Upper lobe of left lung (tissue), 6 donors: ENCODE results near the gene TMEM18. TPM values are rescaled to one million over a fixed set of nuclear protein-coding genes. Genes with fewer than 3 reads are reported as not detected.
"Not testable (repeated sequence)": the region's sequence is repeated elsewhere in the genome, so short reads cannot be mapped to it uniquely, and the experiment has no call there.

Experiments
- ATAC-seq, 2 donors: fragments of 200-7000 bp; cut with Tn5 transposase; one replicate each; pipeline ENCODE4 v1.9.1; 2022; ENCODE audit warnings: mild to moderate bottlenecking in 2 of 2, moderate library complexity in 2 of 2; ENCODE audit not compliant: low FRiP score in 2 of 2
- DNase-seq, 2 donors: peaks; one replicate each; pipeline ENCODE4 v3.0.0-alpha.2; 2019 to 2020
- H3K27ac ChIP-seq, 4 donors: fragments of 200-600 bp; sonication (generic); one replicate each; pipeline ENCODE4 v1.5.1; 2016 to 2019
- H3K27me3 ChIP-seq, 4 donors: fragments of 200-600 bp; sonication (generic); one replicate each; pipeline ENCODE4 v1.5.1; 2017 to 2019
- H3K36me3 ChIP-seq, 4 donors: fragments of 200-600 bp; sonication (generic); one replicate each; pipeline ENCODE4 v1.5.1; 2016 to 2019
- H3K4me1 ChIP-seq, 4 donors: fragments of 200-600 bp; sonication (generic); one replicate each; pipeline ENCODE4 v1.5.1; 2018 to 2019
- H3K4me3 ChIP-seq, 4 donors: fragments of 200-600 bp; sonication (generic); one replicate each; pipeline ENCODE4 v1.5.1; 2017 to 2019; ENCODE audit warnings: mild to moderate bottlenecking in 2 of 4, moderate library complexity in 1 of 4
- H3K9me3 ChIP-seq, 4 donors: fragments of 200-600 bp; sonication (generic); one replicate each; pipeline ENCODE4 v1.5.1; 2018 to 2019
- CTCF ChIP-seq, 6 experiments: fragments of 450-650 bp in 4 of 6; fragments of 200-600 bp in 2 of 6; sonication (generic) in 2 of 6; IDR thresholded peaks; one replicate each; pipeline ENCODE4 v1.5.1; 2016 to 2019; ENCODE audit warnings: antibody characterized with exemption in 6 of 6
- EP300 ChIP-seq, 4 donors: sonication (generic); formaldehyde crosslinking; IDR thresholded peaks; one replicate each; pipeline ENCODE4 v1.5.1; 2017; ENCODE audit warnings: antibody characterized with exemption in 4 of 4, control low read depth in 2 of 4
- POLR2A ChIP-seq, 4 donors: fragments of 450-650 bp; IDR thresholded peaks; one replicate each; pipeline ENCODE4 v1.5.1; 2016 to 2017; ENCODE audit warnings: antibody characterized with exemption in 4 of 4, mild to moderate bottlenecking in 2 of 4
- POLR2AphosphoS5 ChIP-seq, 2 donors: sonication (generic); formaldehyde crosslinking; IDR thresholded peaks; one replicate each; pipeline ENCODE4 v1.5.1; 2017; ENCODE audit warnings: antibody characterized with exemption in 2 of 2
- WGBS, 2 donors: methylation state at CpG; one replicate each; pipeline ENCODE4 v1.1.5; 2017 to 2018; 5-methylcytosine and 5-hydroxymethylcytosine counted together
- total RNA-seq, 6 donors: library from RNA; depleted of rRNA in 4 of 6; stranded (reverse); fragments of >200 nt in 4 of 6; gene quantifications; one replicate each; pipeline versions ENCODE4 v1.1.0 to v1.2.1, GENCODE V29; 2016 to 2021
- donor health status: DM: no; HTN: no; CAD: no; lungs with moderate emphysema.
- donor health status: DM: no; HTN: yes; CAD: no; lungs with severe emphysema.

Gene TMEM18
- total RNA-seq, 6 donors from 2014 or later = 5.0 to 31.4 (median 17.3) TPM

- no peak for TF ChIP-seq POLR2A (IDR thresholded peaks at IDR 0.05)
- no peak for TF ChIP-seq CTCF (IDR thresholded peaks at IDR 0.05)
- TF ChIP-seq POLR2AphosphoS5 (IDR thresholded peaks at IDR 0.05) = no peak
- no peak for TF ChIP-seq EP300 (IDR thresholded peaks at IDR 0.05)
- Histone ChIP-seq H3K27me3 (no peaks in the 10 kb centered on the region), H3K9me3 (no peaks in the 10 kb centered on the region), H3K36me3 (no peaks in the 10 kb centered on the region), H3K4me3 (no peak overlapping the region), H3K4me1 (no peaks in the 10 kb centered on the region), H3K27ac (no peak overlapping the region)
- DNase-seq = no peak
- 77 to 91% methylated on average over 7 of the region's 7 CpGs for WGBS, 2 donors
- ATAC-seq = no peak
These were observed 28.8 kb upstream of the TMEM18 start for GRCh38 chr2:705971-706511.

- not testable (repeated sequence) for H3K4me3 ChIP-seq, DNase-seq, H3K9me3 ChIP-seq, H3K36me3 ChIP-seq, H3K27me3 ChIP-seq, H3K4me1 ChIP-seq, H3K27ac ChIP-seq, ATAC-seq
- 80 to 89% methylated on average over 8 of the region's 8 CpGs for WGBS, 2 donors
These were observed 25.6 kb upstream of the TMEM18 start for GRCh38 chr2:702765-703164.

GRCh38 chr2:696999-697627 is 19.9 kb upstream of the TMEM18 start:
- no peak overlapping the region for H3K4me3 ChIP-seq
- TF ChIP-seq POLR2A (IDR thresholded peaks at IDR 0.05) (no peak), EP300 (IDR thresholded peaks at IDR 0.05) (no peak), POLR2AphosphoS5 (IDR thresholded peaks at IDR 0.05) (no peak), CTCF (IDR thresholded peaks at IDR 0.05) (no peak)
- WGBS, 2 donors = 82 to 90% methylated on average over 11 of the region's 11 CpGs
- H3K9me3 ChIP-seq = peaks cover 0 to 7% (median 3%) of the 10 kb centered on the region in 4 donors
- ATAC-seq = no peak
- no peaks in the 10 kb centered on the region for H3K36me3 ChIP-seq
- no peaks in the 10 kb centered on the region for H3K27me3 ChIP-seq
- peaks cover 0 to 2% (median 0%) of the 10 kb centered on the region in 4 donors for H3K4me1 ChIP-seq
- no peak for DNase-seq
- H3K27ac ChIP-seq = no peak overlapping the region

GRCh38 chr2:696463-696862 is 19.3 kb upstream of the TMEM18 start:
- peaks cover 0 to 7% (median 3%) of the 10 kb centered on the region in 4 donors for H3K9me3 ChIP-seq
- no peak for DNase-seq
- no peaks in the 10 kb centered on the region for H3K36me3 ChIP-seq
- ATAC-seq = peak in 1 of 2 donors; percentile 43
- TF ChIP-seq CTCF (IDR thresholded peaks at IDR 0.05) = no peak
- no peak for TF ChIP-seq POLR2AphosphoS5 (IDR thresholded peaks at IDR 0.05)
- TF ChIP-seq EP300 (IDR thresholded peaks at IDR 0.05) = no peak
- no peak overlapping the region for H3K27ac ChIP-seq
- 55 to 77% methylated on average over 4 to 5 of the region's 5 CpGs for WGBS, 2 donors
- H3K27me3 ChIP-seq = no peaks in the 10 kb centered on the region
- H3K4me3 ChIP-seq = no peak overlapping the region
- H3K4me1 ChIP-seq = peaks cover 0 to 2% (median 0%) of the 10 kb centered on the region in 4 donors

GRCh38 chr2:694906-695510 is 17.8 kb upstream of the TMEM18 start:
- DNase-seq = no peak
- Histone ChIP-seq H3K4me3 (no peak overlapping the region), H3K27me3 (no peaks in the 10 kb centered on the region), H3K4me1 (peaks cover 0 to 2% (median 0%) of the 10 kb centered on the region in 4 donors), H3K27ac (no peak overlapping the region), H3K9me3 (peaks cover 0 to 7% (median 3%) of the 10 kb centered on the region in 4 donors), H3K36me3 (no peaks in the 10 kb centered on the region)
- 41 to 47% methylated on average over 6 of the region's 6 CpGs for WGBS, 2 donors
- TF ChIP-seq POLR2AphosphoS5 (IDR thresholded peaks at IDR 0.05) = no peak
- no peak for TF ChIP-seq POLR2A (IDR thresholded peaks at IDR 0.05)
- no peak for TF ChIP-seq EP300 (IDR thresholded peaks at IDR 0.05)
- ATAC-seq = no peak
